PC-9 (cell line): Measurements from ENCODE around the gene MORN5. TPM values are rescaled to one million over a fixed set of nuclear protein-coding genes. Genes with fewer than 3 reads are reported as not detected.
A peak's percentile ranks its signal among the peaks of the same experiment; 100 is the strongest.

Experiments used
- BruUV-seq: library from RNA; stranded (reverse); fragments of 400-500 nt; replicated peaks from 2 replicates; lab custom pipeline; 2021; lab: Mats Ljungman, UMichigan
- CTCF ChIA-PET: fragments of 300-600 bp; sonication (Branson Sonifier 250); formaldehyde crosslinking; loops from one replicate; lab custom pipeline; 2022; ENCODE audit warnings: antibody characterized with exemption; lab: Charles Lee
- POLR2A ChIA-PET: fragments of 300-600 bp; sonication (Branson Sonifier 250); formaldehyde crosslinking; loops from one replicate; lab custom pipeline; 2022; ENCODE audit warnings: antibody characterized with exemption; ENCODE audit not compliant: unreplicated experiment; lab: Charles Lee
- DNase-seq, 2 experiments: peaks; one replicate each; pipeline versions ENCODE4 v3.0.0 to v3.0.0-alpha.2; 2015 to 2022; ENCODE audit warnings: mixed read lengths in 1 of 2
- H2AFZ ChIP-seq: fragments of 200-600 bp; sonication (generic); 2 replicates; pipeline ENCODE4 v1.8.1; 2017; ENCODE audit warnings: antibody characterized with exemption
- H3F3A ChIP-seq: fragments of 200-600 bp; sonication (generic); 2 replicates; pipeline ENCODE4 v1.8.1; 2017; ENCODE audit warnings: antibody characterized with exemption, mild to moderate bottlenecking, low read depth; ENCODE audit not compliant: insufficient read depth
- H3K27ac ChIP-seq: fragments of 200-600 bp; sonication (generic); 2 replicates; pipeline ENCODE4 v1.6.1; 2016; ENCODE audit warnings: mixed run types
- H3K27me3 ChIP-seq: fragments of 200-600 bp; sonication (generic); 2 replicates; pipeline ENCODE4 v1.6.1; 2016; ENCODE audit warnings: low read depth, mixed run types; ENCODE audit not compliant: insufficient read depth
- H3K36me3 ChIP-seq: fragments of 200-600 bp; sonication (generic); 2 replicates; pipeline ENCODE4 v1.6.1; 2016; ENCODE audit warnings: low read depth, mixed run types
- H3K4me1 ChIP-seq: fragments of 200-600 bp; sonication (generic); replicated peaks from 2 replicates; pipeline ENCODE4 v1.6.1; 2016; ENCODE audit warnings: mixed run types; ENCODE audit not compliant: insufficient read depth
- H3K4me2 ChIP-seq: fragments of 200-600 bp; sonication (generic); 2 replicates; pipeline ENCODE4 v1.6.1; 2017; ENCODE audit warnings: mixed run types
- H3K4me3 ChIP-seq: fragments of 200-600 bp; sonication (generic); 2 replicates; pipeline ENCODE4 v1.6.1; 2016; ENCODE audit warnings: mixed run types
- H3K79me2 ChIP-seq: fragments of 200-600 bp; sonication (generic); 2 replicates; pipeline ENCODE4 v1.6.1; 2017; ENCODE audit warnings: low read depth, mixed run types
- H3K9me2 ChIP-seq: fragments of 200-600 bp; sonication (generic); 2 replicates; pipeline ENCODE4 v1.8.1; 2017; ENCODE audit warnings: mild to moderate bottlenecking; ENCODE audit not compliant: insufficient read depth
- H3K9me3 ChIP-seq: fragments of 200-600 bp; sonication (generic); 2 replicates; pipeline ENCODE4 v1.8.1; 2016; ENCODE audit warnings: low read depth; ENCODE audit not compliant: insufficient read depth
- H4K20me1 ChIP-seq: fragments of 200-600 bp; sonication (generic); 2 replicates; pipeline ENCODE4 v1.8.1; 2017; ENCODE audit not compliant: insufficient read depth
- EZH2 ChIP-seq: fragments of 200-600 bp; sonication (generic); IDR thresholded peaks from 2 replicates; pipeline ENCODE4 v1.8.0; 2017; ENCODE audit warnings: antibody characterized with exemption, low read depth
- intact Hi-C: fragments of 100-400 bp; cut with micrococcal nuclease; formaldehyde crosslinking; loops from one replicate; pipeline ENCODE4 v1.10.0; 2022; ENCODE audit not compliant: unreplicated experiment
- total RNA-seq: library from RNA; stranded (reverse); gene quantifications from 2 replicates; pipeline ENCODE4 v1.2.3, GENCODE V29; 2021
- TF ChIP-seq, protein P1 (sequence below): fragments of 200-600 bp; sonication (generic); conservative IDR thresholded peaks from 2 replicates; pipeline ENCODE4 v1.6.1; 2017; ENCODE audit warnings: mixed run types, antibody characterized with exemption, mild to moderate bottlenecking, moderate library complexity

MORN5 gene
- total RNA-seq, 1 experiment from 2014 or later, result not detected

DNA sequence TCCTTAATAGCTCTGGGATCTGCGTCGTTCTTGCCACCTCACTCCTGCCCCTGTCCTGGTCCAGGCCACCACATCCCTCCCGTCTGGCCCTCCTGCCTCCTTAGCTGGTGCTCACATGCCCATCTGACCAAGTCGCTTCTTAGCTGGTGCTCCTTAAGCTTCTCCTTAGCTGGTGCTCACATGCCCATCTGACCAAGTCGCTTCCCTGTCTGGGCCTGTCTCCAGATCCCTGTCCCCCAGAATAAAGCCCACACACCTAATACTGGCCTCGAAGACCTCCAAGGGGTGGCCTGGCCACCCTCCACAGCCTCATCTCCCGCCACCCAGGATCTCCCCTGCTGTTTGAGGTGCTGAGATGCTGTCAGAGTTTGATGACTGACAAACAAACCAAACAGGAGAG is 35.2 kb upstream of the MORN5 start:
- DNase-seq, result no peak
- no TSS peak for BruUV-seq
- Histone ChIP-seq H3K4me1 (no peaks in the 10 kb centered on the region), H3K9me3 (no peaks in the 10 kb centered on the region), H3K9me2 (no peaks in the 10 kb centered on the region), H3F3A (no peaks in the 10 kb centered on the region), H3K27ac (no peak overlapping the region), H3K4me2 (no peak overlapping the region), H3K4me3 (no peak overlapping the region), H2AFZ (no peak overlapping the region), H3K36me3 (no peaks in the 10 kb centered on the region), H3K27me3 (no peaks in the 10 kb centered on the region), H4K20me1 (no peaks in the 10 kb centered on the region), H3K79me2 (no peaks in the 10 kb centered on the region)
- POLR2A ChIA-PET, result no interaction called here
- no peak for TF ChIP-seq EZH2
- TF ChIP-seq, protein P1, sequence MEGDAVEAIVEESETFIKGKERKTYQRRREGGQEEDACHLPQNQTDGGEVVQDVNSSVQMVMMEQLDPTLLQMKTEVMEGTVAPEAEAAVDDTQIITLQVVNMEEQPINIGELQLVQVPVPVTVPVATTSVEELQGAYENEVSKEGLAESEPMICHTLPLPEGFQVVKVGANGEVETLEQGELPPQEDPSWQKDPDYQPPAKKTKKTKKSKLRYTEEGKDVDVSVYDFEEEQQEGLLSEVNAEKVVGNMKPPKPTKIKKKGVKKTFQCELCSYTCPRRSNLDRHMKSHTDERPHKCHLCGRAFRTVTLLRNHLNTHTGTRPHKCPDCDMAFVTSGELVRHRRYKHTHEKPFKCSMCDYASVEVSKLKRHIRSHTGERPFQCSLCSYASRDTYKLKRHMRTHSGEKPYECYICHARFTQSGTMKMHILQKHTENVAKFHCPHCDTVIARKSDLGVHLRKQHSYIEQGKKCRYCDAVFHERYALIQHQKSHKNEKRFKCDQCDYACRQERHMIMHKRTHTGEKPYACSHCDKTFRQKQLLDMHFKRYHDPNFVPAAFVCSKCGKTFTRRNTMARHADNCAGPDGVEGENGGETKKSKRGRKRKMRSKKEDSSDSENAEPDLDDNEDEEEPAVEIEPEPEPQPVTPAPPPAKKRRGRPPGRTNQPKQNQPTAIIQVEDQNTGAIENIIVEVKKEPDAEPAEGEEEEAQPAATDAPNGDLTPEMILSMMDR, result no peak
- intact Hi-C loops, result loop anchor here (1.0 to 5.0 kb wide), 2 partner anchors 487 to 578 kb away; no protein-coding TSS in a partner anchor
- CTCF ChIA-PET, result interaction anchor here (0.6 to 4.6 kb wide), 7 partner anchors 9 to 580 kb away, joined by 3 to 47 read pairs (median 8); no protein-coding TSS in a partner anchor

DNA sequence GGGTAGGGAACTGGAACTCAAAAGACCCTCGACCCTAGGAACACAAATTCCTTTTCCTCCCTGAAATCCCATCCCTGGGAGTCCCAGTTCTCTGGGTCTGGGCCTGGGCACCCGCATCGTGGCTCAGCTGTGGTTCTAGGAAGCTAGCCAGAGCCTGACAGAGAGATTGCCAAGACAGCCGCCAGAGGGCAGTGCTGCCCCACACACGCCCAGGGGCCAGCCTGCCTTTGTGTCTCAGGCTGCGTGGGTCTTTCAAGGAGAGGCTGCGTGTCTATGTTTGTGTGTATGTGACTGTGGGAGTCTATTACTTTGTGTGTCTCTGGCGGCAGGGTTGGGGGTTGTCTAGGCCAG is 34.6 kb upstream of the MORN5 start:
- ChIA-PET CTCF (interaction anchor here (0.6 to 4.6 kb wide), 8 partner anchors 9 to 684 kb away, joined by 3 to 47 read pairs (median 6); no protein-coding TSS in a partner anchor), POLR2A (no interaction called here)
- Histone ChIP-seq H3K79me2 (no peaks in the 10 kb centered on the region), H3F3A (no peaks in the 10 kb centered on the region), H3K4me3 (no peak overlapping the region), H3K9me2 (no peaks in the 10 kb centered on the region), H3K4me2 (no peak overlapping the region), H3K9me3 (no peaks in the 10 kb centered on the region), H3K36me3 (no peaks in the 10 kb centered on the region), H3K27me3 (no peaks in the 10 kb centered on the region), H2AFZ (no peak overlapping the region), H3K4me1 (no peaks in the 10 kb centered on the region), H3K27ac (no peak overlapping the region), H4K20me1 (no peaks in the 10 kb centered on the region)
- TF ChIP-seq EZH2, result no peak
- TF ChIP-seq, protein P1, result peak; percentile 95
- peak; percentile 46 to 80 for DNase-seq
- no TSS peak for BruUV-seq
- intact Hi-C loops, result loop anchor here (1.0 to 5.0 kb wide), 4 partner anchors 225 to 1222 kb away; no protein-coding TSS in a partner anchor

DNA sequence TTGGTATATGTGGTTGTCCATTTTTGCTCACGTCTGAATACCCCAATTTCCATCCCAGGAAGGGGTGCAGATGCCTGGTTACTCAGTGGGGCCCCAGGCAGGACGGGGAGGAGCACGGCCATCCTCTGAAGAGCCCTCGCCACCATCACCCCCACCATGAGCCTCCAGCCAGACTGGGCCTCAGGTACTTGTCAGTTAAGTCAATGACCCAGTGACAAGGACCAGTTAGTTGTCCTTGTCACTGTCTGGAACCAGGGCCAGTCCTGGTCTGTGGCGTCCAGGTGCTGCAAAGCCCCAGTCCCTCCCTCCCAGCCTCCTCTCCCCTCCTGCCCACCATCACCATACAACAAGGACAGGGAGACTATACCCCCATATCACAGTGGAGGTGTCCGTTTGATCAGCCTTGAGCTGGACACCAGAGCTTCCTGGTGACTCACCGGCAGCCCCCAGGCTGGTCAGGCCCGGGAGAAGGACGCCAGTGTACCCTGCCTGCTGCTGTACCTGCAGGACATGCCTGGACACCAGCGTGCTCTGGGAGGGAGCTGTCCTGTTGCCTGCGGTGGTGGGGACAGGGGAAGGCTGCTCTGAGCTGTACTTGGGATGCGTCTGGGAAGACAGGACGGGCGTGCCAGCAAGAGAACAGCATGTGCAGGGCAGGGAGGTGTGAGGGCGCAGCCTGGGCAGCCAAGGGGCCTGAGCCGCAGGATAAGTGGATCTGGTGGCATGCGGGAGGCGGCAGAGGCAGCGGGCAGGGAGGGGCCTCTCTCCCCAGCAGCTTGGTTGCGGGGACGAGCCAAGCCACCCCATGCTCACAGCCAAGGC is 34.0 kb upstream of the MORN5 start:
- Histone ChIP-seq H2AFZ (no peak overlapping the region), H3K27me3 (no peaks in the 10 kb centered on the region), H3F3A (no peaks in the 10 kb centered on the region), H3K4me3 (no peak overlapping the region), H3K36me3 (no peaks in the 10 kb centered on the region), H3K27ac (no peak overlapping the region), H3K9me3 (no peaks in the 10 kb centered on the region), H3K9me2 (no peaks in the 10 kb centered on the region), H3K79me2 (no peaks in the 10 kb centered on the region), H3K4me2 (no peak overlapping the region), H4K20me1 (no peaks in the 10 kb centered on the region), H3K4me1 (no peaks in the 10 kb centered on the region)
- TF ChIP-seq, protein P1, result peak; percentile 40; the same call in 1 of the 2 replicates
- TF ChIP-seq EZH2, result no peak
- CTCF ChIA-PET, result interaction anchor here (0.6 to 4.6 kb wide), 7 partner anchors 10 to 730 kb away, joined by 3 to 47 read pairs (median 4); no protein-coding TSS in a partner anchor
- DNase-seq, result peak in 1 of 2 experiments; percentile 42
- intact Hi-C loops, result loop anchor here (1.0 to 5.0 kb wide), 4 partner anchors 225 to 1222 kb away; no protein-coding TSS in a partner anchor
- BruUV-seq, result no TSS peak
- POLR2A ChIA-PET, result interaction anchor here (0.6 kb wide), 1 partner anchor 240 kb away, joined by 6 read pairs; no protein-coding TSS in a partner anchor
